ENCODE results near the gene SELENOM. TPM values are rescaled to one million over a fixed set of nuclear protein-coding genes. Genes with fewer than 3 reads are reported as not detected.
A peak's percentile ranks its signal among the peaks of the same experiment; 100 is the strongest.

SELENOM gene
- total and polyA plus RNA-seq, 2 of the 8 experiments (the other 6 are each of a cell fraction or from before 2014, with no cell fraction given), result 22.7 to 40.0 TPM

DNA sequence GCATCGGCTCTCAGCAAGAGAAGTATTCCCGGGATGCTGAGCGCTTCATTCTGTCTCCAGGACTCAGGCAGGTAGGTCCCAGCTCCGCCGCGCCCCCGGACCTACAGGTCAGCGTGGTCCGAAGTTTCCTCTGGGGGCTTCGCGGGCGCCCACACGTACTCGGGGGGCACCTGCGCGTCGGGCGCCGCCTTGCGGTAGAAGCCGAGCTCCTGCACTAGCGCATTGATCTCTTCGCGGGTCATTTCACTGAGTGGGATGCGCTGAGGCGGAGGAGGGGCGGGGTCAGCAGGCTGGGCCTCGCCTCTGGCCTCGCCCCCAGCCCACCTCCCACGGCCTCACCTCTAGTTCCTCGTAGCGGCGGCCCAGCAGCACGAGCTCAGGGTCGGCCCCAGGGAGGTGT lies 2.5 kb downstream of the SELENOM start (continued):
- TF ChIP-seq POLR2A (IDR thresholded peaks at IDR 0.05; ENCODE audit: control extremely low read depth in 1 of 2, low read depth in 2 of 2, low read length in 2 of 2), result no peak
- peak; percentile 56 for TF ChIP-seq CREB1 (IDR thresholded peaks at IDR 0.05)
- TF ChIP-seq POLR2AphosphoS5 (IDR thresholded peaks at IDR 0.05; ENCODE audit: low read depth, low read length), result no peak; the same call in 1 of the 2 replicates
- TF ChIP-seq ZNF274 (IDR thresholded peaks at IDR 0.05; ENCODE audit: borderline replicate concordance, extremely low read depth, low read length), result no peak
- no peak for TF ChIP-seq YY1 (IDR thresholded peaks at IDR 0.05; ENCODE audit: low read depth, low read length)
- TF ChIP-seq, protein P1, sequence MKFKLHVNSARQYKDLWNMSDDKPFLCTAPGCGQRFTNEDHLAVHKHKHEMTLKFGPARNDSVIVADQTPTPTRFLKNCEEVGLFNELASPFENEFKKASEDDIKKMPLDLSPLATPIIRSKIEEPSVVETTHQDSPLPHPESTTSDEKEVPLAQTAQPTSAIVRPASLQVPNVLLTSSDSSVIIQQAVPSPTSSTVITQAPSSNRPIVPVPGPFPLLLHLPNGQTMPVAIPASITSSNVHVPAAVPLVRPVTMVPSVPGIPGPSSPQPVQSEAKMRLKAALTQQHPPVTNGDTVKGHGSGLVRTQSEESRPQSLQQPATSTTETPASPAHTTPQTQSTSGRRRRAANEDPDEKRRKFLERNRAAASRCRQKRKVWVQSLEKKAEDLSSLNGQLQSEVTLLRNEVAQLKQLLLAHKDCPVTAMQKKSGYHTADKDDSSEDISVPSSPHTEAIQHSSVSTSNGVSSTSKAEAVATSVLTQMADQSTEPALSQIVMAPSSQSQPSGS (IDR thresholded peaks at IDR 0.05; ENCODE audit: low read length), result no peak
- TF ChIP-seq EGR1 (IDR thresholded peaks at IDR 0.05; ENCODE audit: borderline replicate concordance, low read depth, low read length), result no peak
- no peak for TF ChIP-seq CBX8 (IDR thresholded peaks at IDR 0.05; ENCODE audit: borderline replicate concordance, low read depth, low read length)
- no peak for TF ChIP-seq FOSL1 (IDR thresholded peaks at IDR 0.05; ENCODE audit: insufficient read depth, low read depth, low read length)
- TF ChIP-seq CBX5 (IDR thresholded peaks at IDR 0.05; ENCODE audit: low read depth, low read length), result no peak
- TF ChIP-seq POU5F1 (IDR thresholded peaks at IDR 0.05; ENCODE audit: low read depth, low read length), result no peak
- TF ChIP-seq NRF1 (IDR thresholded peaks at IDR 0.05; ENCODE audit: low read depth, low read length), result no peak
- no peak for TF ChIP-seq SP2 (IDR thresholded peaks at IDR 0.05; ENCODE audit: low read length)
- TF ChIP-seq RFX5 (IDR thresholded peaks at IDR 0.05; ENCODE audit: borderline replicate concordance, low read depth, low read length), result no peak
- TF ChIP-seq PHF8 (conservative IDR thresholded peaks at IDR 0.05; ENCODE audit: low read depth, low read length), result no peak
- no peak for TF ChIP-seq ASH2L (IDR thresholded peaks at IDR 0.05; ENCODE audit: low read length)
- TF ChIP-seq CTBP2 (IDR thresholded peaks at IDR 0.05; ENCODE audit: borderline replicate concordance, insufficient read depth, insufficient read length, low read length), result no peak
- TF ChIP-seq TCF12 (IDR thresholded peaks at IDR 0.05; ENCODE audit: low read depth, low read length), result 0 out of 2 replicates have a peak, but pooled peaks have one; percentile 23
- no peak for TF ChIP-seq MAFK (IDR thresholded peaks at IDR 0.05; ENCODE audit: low read depth, low read length)
- TF ChIP-seq EZH2 (IDR thresholded peaks at IDR 0.05; ENCODE audit: low read depth, low read length, severe bottlenecking), result no peak
- TF ChIP-seq EP300 (IDR thresholded peaks at IDR 0.05; ENCODE audit: borderline replicate concordance in 1 of 2, low read depth in 2 of 2, low read length in 2 of 2), result 0 out of 3 replicates have a peak, but pooled peaks of 1 of the 2 experiments have one; percentile 43
- TF ChIP-seq RNF2 (IDR thresholded peaks at IDR 0.05; ENCODE audit: borderline replicate concordance, low read depth, low read length, missing control alignments, poor library complexity, severe bottlenecking), result no peak
- no peak for TF ChIP-seq HDAC6 (IDR thresholded peaks at IDR 0.05; ENCODE audit: low read depth, low read length)
- peak; percentile 88 for TF ChIP-seq CHD2 (IDR thresholded peaks at IDR 0.05; ENCODE audit: low read length)
- TF ChIP-seq JUND (IDR thresholded peaks at IDR 0.05; ENCODE audit: low read length), result no peak
- TF ChIP-seq CHD1 (IDR thresholded peaks at IDR 0.05; ENCODE audit: low read depth, low read length), result no peak
